Activated naive CD4-positive, alpha-beta T cell treated with anti-CD3 and anti-CD28 coated beads for 36 hours (primary cell): ENCODE measurements around the gene CASTOR1. TPM values are rescaled to one million over a fixed set of nuclear protein-coding genes. Genes with fewer than 3 reads are reported as not detected.

Experiments used
- CTCF ChIA-PET: fragments of 350-600 bp; sonication (Branson Sonifier 250); formaldehyde crosslinking; loops from one replicate; lab custom pipeline; 2021; ENCODE audit warnings: antibody characterized with exemption; lab: Charles Lee
- DNase-seq: peaks from one replicate; pipeline ENCODE4 v3.0.0-alpha.2; 2020
- H3K27ac Mint-ChIP-seq: one replicate; pipeline ENCODE4 v1.8.0; 2021; ENCODE audit warnings: mild to moderate bottlenecking, mixed read lengths
- H3K27me3 Mint-ChIP-seq: one replicate; pipeline ENCODE4 v1.8.0; 2021; ENCODE audit warnings: low read depth, mixed read lengths
- H3K36me3 Mint-ChIP-seq: one replicate; pipeline ENCODE4 v1.8.0; 2021; ENCODE audit warnings: low read depth, mixed read lengths
- H3K4me1 Mint-ChIP-seq: one replicate; pipeline ENCODE4 v1.8.0; 2021; ENCODE audit warnings: low read depth, mixed read lengths
- H3K4me3 Mint-ChIP-seq: one replicate; pipeline ENCODE4 v1.8.0; 2021; ENCODE audit warnings: mild to moderate bottlenecking, moderate library complexity, mixed read lengths
- H3K9me3 Mint-ChIP-seq: one replicate; pipeline ENCODE4 v1.8.0; 2021; ENCODE audit warnings: mixed read lengths
- intact Hi-C: fragments of 100-400 bp; cut with micrococcal nuclease; formaldehyde crosslinking; loops from one replicate; pipeline ENCODE4 v1.15.1; 2023
- total RNA-seq, 2 experiments: library from RNA; stranded (reverse); gene quantifications; one replicate each; pipeline ENCODE4 v1.2.3, GENCODE V29; 2021

CASTOR1 gene
- total RNA-seq, 2 experiments from 2014 or later = 2.1 to 3.8 TPM

DNA sequence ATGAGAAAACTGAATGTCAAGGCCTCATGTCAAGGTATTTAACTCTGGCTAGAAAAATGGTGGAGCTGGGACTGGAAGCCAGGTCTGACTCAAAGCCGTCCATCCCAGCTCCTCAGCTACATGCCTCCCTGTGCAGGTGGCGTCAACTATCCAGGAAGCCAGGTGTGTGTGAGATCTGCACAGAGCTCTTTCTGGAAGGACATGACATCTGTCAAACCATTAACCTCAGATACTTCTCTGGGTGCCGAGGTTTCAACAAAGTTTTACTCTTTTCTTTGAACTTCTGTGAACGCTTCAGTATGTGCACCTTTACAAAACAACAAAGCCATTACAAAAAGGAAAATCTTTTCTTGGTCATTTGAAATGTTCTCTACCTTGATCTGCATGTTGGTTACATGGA is 7.0 kb upstream of the CASTOR1 start:
- H3K27me3 Mint-ChIP-seq = no peaks in the 10 kb centered on the region
- peak overlapping the region; percentile 72 for H3K27ac Mint-ChIP-seq
- H3K4me1 Mint-ChIP-seq = peaks cover 69% of the 10 kb centered on the region
- peaks cover 7% of the 10 kb centered on the region for H3K36me3 Mint-ChIP-seq
- no peak for DNase-seq
- CTCF ChIA-PET = interaction anchor here (0.6 to 3.6 kb wide), 4 partner anchors 9 to 1155 kb away, joined by 3 to 20 read pairs (median 3); no protein-coding TSS in a partner anchor
- no peak overlapping the region for H3K4me3 Mint-ChIP-seq
- intact Hi-C loops = no loop called here
- H3K9me3 Mint-ChIP-seq = no peaks in the 10 kb centered on the region

DNA sequence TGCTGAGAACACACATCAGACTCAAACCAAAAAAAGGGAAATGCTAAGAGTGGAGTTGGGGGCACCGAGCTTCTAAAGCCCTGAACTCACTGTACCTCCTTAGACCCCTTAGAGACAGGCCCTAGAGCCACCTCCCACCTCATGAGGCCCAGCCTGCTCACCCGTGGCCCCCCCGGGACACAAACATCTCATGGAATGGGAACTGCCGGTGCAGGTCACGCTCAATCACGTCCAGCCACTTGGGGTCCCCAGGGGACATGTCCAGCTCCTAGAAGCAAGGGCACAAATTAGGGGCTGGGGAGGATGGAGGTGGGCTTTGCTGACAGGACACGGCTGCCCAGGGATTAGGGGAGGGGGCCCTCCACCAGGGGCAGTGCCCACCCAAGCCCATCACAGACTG is 6.3 kb upstream of the CASTOR1 start:
- no peaks in the 10 kb centered on the region for H3K9me3 Mint-ChIP-seq
- H3K36me3 Mint-ChIP-seq = peaks cover 5% of the 10 kb centered on the region
- H3K27me3 Mint-ChIP-seq = no peaks in the 10 kb centered on the region
- no peak overlapping the region for H3K4me3 Mint-ChIP-seq
- intact Hi-C loops = no loop called here
- peaks cover 65% of the 10 kb centered on the region for H3K4me1 Mint-ChIP-seq
- DNase-seq = no peak
- CTCF ChIA-PET = interaction anchor here (0.6 to 3.6 kb wide), 6 partner anchors 8 to 1156 kb away, joined by 3 to 20 read pairs (median 3); no protein-coding TSS in a partner anchor
- peak overlapping the region; percentile 72 for H3K27ac Mint-ChIP-seq

DNA sequence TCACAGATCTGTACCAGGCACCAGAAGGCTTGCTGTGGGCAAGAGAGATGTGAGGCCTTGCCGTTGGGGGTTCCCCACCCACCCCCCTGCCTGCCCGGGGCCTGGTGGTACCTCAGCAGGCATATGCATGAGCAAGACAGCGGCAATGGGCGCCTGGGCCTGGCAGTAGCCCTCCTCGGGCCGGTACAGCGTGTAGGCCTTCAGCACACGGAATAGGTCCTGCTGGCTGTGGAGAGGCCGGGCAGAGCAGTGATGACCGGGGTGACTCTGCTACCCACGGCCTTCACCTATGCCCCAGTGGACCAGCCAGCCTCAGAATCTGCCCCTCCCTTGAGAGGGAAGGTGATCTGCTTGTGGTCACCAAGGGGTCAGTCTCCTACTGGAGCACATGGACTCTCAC is 5.5 kb upstream of the CASTOR1 start:
- peaks cover 5% of the 10 kb centered on the region for H3K36me3 Mint-ChIP-seq
- no peak overlapping the region for H3K4me3 Mint-ChIP-seq
- intact Hi-C loops = no loop called here
- DNase-seq = no peak
- H3K27me3 Mint-ChIP-seq = no peaks in the 10 kb centered on the region
- H3K9me3 Mint-ChIP-seq = no peaks in the 10 kb centered on the region
- peaks cover 66% of the 10 kb centered on the region for H3K4me1 Mint-ChIP-seq
- CTCF ChIA-PET = interaction anchor here (0.5 to 1.5 kb wide), 3 partner anchors 32 to 219 kb away, joined by 3 read pairs; no protein-coding TSS in a partner anchor
- H3K27ac Mint-ChIP-seq = no peak overlapping the region

DNA sequence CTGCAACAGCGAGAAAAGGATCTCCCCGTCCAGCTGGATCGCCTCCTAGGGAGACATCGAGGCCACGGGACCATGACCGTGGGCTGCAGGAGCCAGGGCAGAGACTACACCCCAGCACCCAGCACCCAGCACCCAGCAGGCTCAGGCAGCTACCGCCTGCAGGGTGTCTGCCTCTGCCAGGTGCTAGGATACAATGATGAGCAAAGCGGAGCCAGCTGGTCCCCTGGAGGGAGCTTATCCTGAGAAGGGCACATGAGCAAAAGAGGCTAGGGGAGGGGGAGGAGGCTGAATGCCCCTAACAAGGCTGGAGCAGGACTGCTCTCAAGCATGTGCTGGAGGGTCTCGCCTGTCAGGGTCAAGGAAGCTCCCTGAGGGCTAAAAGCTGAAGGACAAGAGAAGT is 4.8 kb upstream of the CASTOR1 start:
- Mint-ChIP-seq H3K27ac (peak overlapping the region; percentile 3), H3K27me3 (no peaks in the 10 kb centered on the region), H3K4me1 (peaks cover 61% of the 10 kb centered on the region), H3K9me3 (no peaks in the 10 kb centered on the region), H3K4me3 (no peak overlapping the region), H3K36me3 (peaks cover 4% of the 10 kb centered on the region)
- intact Hi-C loops = no loop called here
- DNase-seq = no peak
- CTCF ChIA-PET = interaction anchor here (0.5 to 0.6 kb wide), 2 partner anchors 96 to 136 kb away, joined by 3 read pairs; no protein-coding TSS in a partner anchor

- peaks cover 56% of the 10 kb centered on the region for H3K4me1 Mint-ChIP-seq
Measured at GRCh38 chr22:30293026-30293425, 3.7 kb upstream of the CASTOR1 start.

DNA sequence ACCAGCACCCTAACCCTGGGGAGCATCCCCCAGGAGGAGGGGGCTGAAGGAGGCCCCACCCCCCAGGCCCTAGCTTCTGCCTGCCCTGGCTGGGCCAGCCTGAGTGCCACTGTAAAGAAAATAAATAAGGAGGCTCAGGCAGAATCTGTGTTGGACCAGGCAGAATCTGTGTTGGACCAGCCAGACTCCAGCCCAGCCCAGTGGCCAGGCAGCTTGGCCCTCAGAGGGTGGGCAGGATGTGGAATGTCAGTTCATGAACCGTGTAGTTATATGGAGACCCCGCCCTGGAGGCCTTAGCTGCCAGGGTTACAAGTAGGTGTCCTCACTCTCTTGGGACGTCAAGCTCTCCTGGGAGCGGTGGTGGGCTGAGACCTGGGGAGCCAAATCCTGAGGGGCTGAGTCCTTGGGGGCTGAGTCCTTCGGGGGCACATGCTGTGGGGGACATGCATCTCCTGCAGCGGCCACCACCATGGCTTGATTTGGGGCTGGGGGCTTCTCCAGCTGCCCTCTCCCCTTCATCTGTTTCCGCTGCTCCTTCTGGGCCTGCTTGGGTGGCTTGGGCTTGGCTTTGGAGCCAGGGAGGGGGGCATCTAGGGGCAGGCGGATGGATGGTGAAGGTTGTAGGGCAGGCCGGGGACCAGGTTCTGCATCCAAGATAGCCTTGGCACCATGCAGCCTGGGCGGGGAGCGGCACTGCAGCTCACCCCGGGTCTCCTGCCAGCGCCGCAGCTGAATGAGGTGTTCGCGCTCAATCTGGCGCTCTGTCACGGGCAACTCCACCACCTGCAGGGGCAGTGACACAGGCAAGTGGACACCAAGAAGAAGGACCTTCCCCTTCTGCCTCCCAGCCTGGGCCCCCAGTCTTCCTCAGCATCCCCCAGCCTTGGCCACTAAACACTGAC is 3.0 kb upstream of the CASTOR1 start:
- H3K27ac Mint-ChIP-seq = no peak overlapping the region
- peaks cover 49% of the 10 kb centered on the region for H3K4me1 Mint-ChIP-seq
- no peaks in the 10 kb centered on the region for H3K27me3 Mint-ChIP-seq
- CTCF ChIA-PET = interaction anchor here (1.0 to 8.0 kb wide), 2 partner anchors 8 to 93 kb away, joined by 3 to 287 read pairs; partner anchors contain the start of gene RNF215
- DNase-seq = no peak
- intact Hi-C loops = no loop called here
- H3K36me3 Mint-ChIP-seq = peaks cover 4% of the 10 kb centered on the region
- H3K9me3 Mint-ChIP-seq = no peaks in the 10 kb centered on the region
- no peak overlapping the region for H3K4me3 Mint-ChIP-seq

More at GRCh38 chr22:30293026-30293425, 3.7 kb upstream of the CASTOR1 start:
- H3K27me3 Mint-ChIP-seq = no peaks in the 10 kb centered on the region
- intact Hi-C loops = no loop called here
- H3K27ac Mint-ChIP-seq = no peak overlapping the region
- no peak overlapping the region for H3K4me3 Mint-ChIP-seq
- H3K9me3 Mint-ChIP-seq = no peaks in the 10 kb centered on the region
- H3K36me3 Mint-ChIP-seq = peaks cover 4% of the 10 kb centered on the region
- no peak for DNase-seq
- CTCF ChIA-PET = no interaction called here

DNA sequence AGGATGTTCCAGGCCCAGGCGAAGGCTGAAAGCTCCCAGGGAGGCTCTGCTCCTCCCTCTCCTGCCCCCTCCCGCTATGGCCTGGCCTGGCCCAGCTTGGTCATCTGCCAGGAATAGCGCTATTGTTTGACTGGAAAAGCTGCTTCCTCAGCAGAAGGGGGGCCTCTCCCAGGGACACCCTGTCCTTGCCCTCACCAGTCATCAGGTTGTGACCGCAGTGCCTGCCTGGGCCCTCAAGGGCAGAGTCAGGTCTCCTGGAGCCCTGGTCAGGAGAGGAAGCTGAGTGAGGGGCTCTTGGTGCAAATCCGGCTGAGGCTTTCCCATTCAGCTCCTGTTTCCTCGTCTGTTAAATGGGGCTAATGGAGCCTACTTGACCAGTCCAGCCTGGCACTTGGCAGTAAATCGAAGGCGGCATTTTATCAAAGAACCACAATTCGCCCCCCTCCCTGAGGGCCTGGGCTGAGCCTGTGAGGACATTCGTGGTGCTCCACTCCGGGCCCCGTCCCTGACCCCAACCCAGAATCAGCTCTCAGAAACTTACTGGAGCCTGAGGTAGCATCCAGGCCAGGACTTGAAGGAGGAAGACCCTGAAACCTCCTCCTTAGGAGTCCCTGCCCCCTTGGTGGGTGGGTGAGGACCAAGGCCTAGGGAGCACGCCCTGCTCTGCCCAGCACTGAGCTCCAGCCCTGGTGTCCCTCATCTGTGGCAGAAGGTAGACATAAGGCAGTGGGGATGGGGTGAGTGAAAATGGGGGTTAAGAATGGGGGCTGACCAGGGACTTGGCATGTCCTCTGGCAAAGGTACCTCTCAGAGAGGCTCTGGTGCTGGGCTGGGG is 2.0 kb upstream of the CASTOR1 start:
- Mint-ChIP-seq H3K36me3 (peaks cover 4% of the 10 kb centered on the region), H3K27me3 (no peaks in the 10 kb centered on the region), H3K27ac (peak overlapping the region; percentile 18), H3K4me1 (peaks cover 43% of the 10 kb centered on the region), H3K9me3 (no peaks in the 10 kb centered on the region), H3K4me3 (no peak overlapping the region)
- intact Hi-C loops = no loop called here
- DNase-seq = no peak
- CTCF ChIA-PET = interaction anchor here (0.8 to 8.0 kb wide), 3 partner anchors 19 to 95 kb away, joined by 3 to 287 read pairs (median 3); partner anchors contain the start of gene RNF215

GRCh38 chr22:30290342-30291057 is 1.2 kb upstream of the CASTOR1 start:
- CTCF ChIA-PET = interaction anchor here (0.8 to 8.0 kb wide), 7 partner anchors 20 to 185 kb away, joined by 3 to 287 read pairs (median 30); partner anchors contain the start of genes RNF215 and TBC1D10A
- Mint-ChIP-seq H3K36me3 (peaks cover 4% of the 10 kb centered on the region), H3K4me3 (peak overlapping the region; percentile 77), H3K4me1 (peaks cover 35% of the 10 kb centered on the region), H3K27ac (peak overlapping the region; percentile 8), H3K9me3 (no peaks in the 10 kb centered on the region), H3K27me3 (no peaks in the 10 kb centered on the region)
- intact Hi-C loops = no loop called here
- no peak for DNase-seq

- H3K4me1 Mint-ChIP-seq = peaks cover 32% of the 10 kb centered on the region
- CTCF ChIA-PET = interaction anchor here (1.1 to 8.0 kb wide), 7 partner anchors 20 to 184 kb away, joined by 3 to 287 read pairs (median 30); partner anchors contain the start of genes RNF215, SEC14L2 and TBC1D10A
Measured at GRCh38 chr22:30289980-30290313, 642 bp upstream of the CASTOR1 start.

GRCh38 chr22:30288419-30289140 is 725 bp downstream of the CASTOR1 start:
- H3K36me3 Mint-ChIP-seq = peaks cover under 1% of the 10 kb centered on the region
- peaks cover 26% of the 10 kb centered on the region for H3K4me1 Mint-ChIP-seq
- DNase-seq = no peak
- CTCF ChIA-PET = interaction anchor here (0.6 to 8.0 kb wide), 60 partner anchors 9 to 1585 kb away, joined by 3 to 287 read pairs (median 6); partner anchors contain the start of genes CCDC157, OSM, RNF215 and SEC14L2
- H3K9me3 Mint-ChIP-seq = no peaks in the 10 kb centered on the region
- intact Hi-C loops = loop anchor here (1.0 to 2.0 kb wide), 4 partner anchors 16 to 136 kb away; partner anchors contain the start of genes SF3A1 and TBC1D10A
- no peak overlapping the region for H3K27ac Mint-ChIP-seq
- no peaks in the 10 kb centered on the region for H3K27me3 Mint-ChIP-seq
- H3K4me3 Mint-ChIP-seq = peak overlapping the region; percentile 77

More at GRCh38 chr22:30289980-30290313, 642 bp upstream of the CASTOR1 start:
- peak overlapping the region; percentile 77 for H3K4me3 Mint-ChIP-seq
- DNase-seq = no peak
- H3K27ac Mint-ChIP-seq = no peak overlapping the region
- H3K27me3 Mint-ChIP-seq = no peaks in the 10 kb centered on the region
- H3K9me3 Mint-ChIP-seq = no peaks in the 10 kb centered on the region
- intact Hi-C loops = loop anchor here (1.0 to 2.0 kb wide), 4 partner anchors 15 to 134 kb away; partner anchors contain the start of genes SF3A1 and TBC1D10A
- H3K36me3 Mint-ChIP-seq = peaks cover 4% of the 10 kb centered on the region
